HG02970 (cell line): Measurements from ENCODE around the gene EVPLL.
"Not testable (repeated sequence)": the region's sequence is repeated elsewhere in the genome, so short reads cannot be mapped to it uniquely, and the experiment has no call there.

Experiments used
- ATAC-seq: cut with Tn5 transposase; IDR thresholded peaks from one replicate; pipeline ENCODE4 v1.9.1; 2021; ENCODE audit warnings: mild to moderate bottlenecking, moderate library complexity, moderate number of reproducible peaks; ENCODE audit not compliant: unreplicated experiment, low FRiP score

The EVPLL gene

GRCh38 chr17:18378614-18379013 lies 1.0 kb downstream of the EVPLL start:
- ATAC-seq = not testable (repeated sequence)

GRCh38 chr17:18379246-18380146 lies 1.9 kb downstream of the EVPLL start:
- no peak for ATAC-seq

- ATAC-seq = no peak
Observed at GRCh38 chr17:18380471-18381157, 3.0 kb downstream of the EVPLL start.

GRCh38 chr17:18381158-18381952 lies 3.8 kb downstream of the EVPLL start:
- no peak for ATAC-seq

GRCh38 chr17:18381953-18382245 lies 4.3 kb downstream of the EVPLL start:
- ATAC-seq = no peak

GRCh38 chr17:18382441-18383078 lies 5.0 kb downstream of the EVPLL start:
- ATAC-seq = no peak

GRCh38 chr17:18383079-18383481 lies 5.5 kb downstream of the EVPLL start:
- ATAC-seq = not testable (repeated sequence)

GRCh38 chr17:18384271-18384670 lies 6.7 kb downstream of the EVPLL start:
- not testable (repeated sequence) for ATAC-seq

- not testable (repeated sequence) for ATAC-seq
Observed at GRCh38 chr17:18387583-18387982, 10.0 kb downstream of the EVPLL start.

GRCh38 chr17:18388266-18388665 lies 10.7 kb downstream of the EVPLL start:
- ATAC-seq = not testable (repeated sequence)

- not testable (repeated sequence) for ATAC-seq
Observed at GRCh38 chr17:18388728-18389127, 11.2 kb downstream of the EVPLL start.

- not testable (repeated sequence) for ATAC-seq
Observed at GRCh38 chr17:18401872-18402590, 24.5 kb downstream of the EVPLL start.

- not testable (repeated sequence) for ATAC-seq
Observed at GRCh38 chr17:18403166-18403565, 25.6 kb downstream of the EVPLL start.

- not testable (repeated sequence) for ATAC-seq
Observed at GRCh38 chr17:18403604-18404003, 26.0 kb downstream of the EVPLL start.

GRCh38 chr17:18408906-18409305 lies 31.3 kb downstream of the EVPLL start:
- not testable (repeated sequence) for ATAC-seq

- ATAC-seq = not testable (repeated sequence)
Observed at GRCh38 chr17:18409321-18409720, 31.7 kb downstream of the EVPLL start.

- not testable (repeated sequence) for ATAC-seq
Observed at GRCh38 chr17:18410736-18411135, 33.2 kb downstream of the EVPLL start.

- not testable (repeated sequence) for ATAC-seq
Observed at GRCh38 chr17:18411377-18411864, 33.8 kb downstream of the EVPLL start.

GRCh38 chr17:18412001-18412538 lies 34.5 kb downstream of the EVPLL start:
- ATAC-seq = not testable (repeated sequence)
